ENCODE data around the gene ZCWPW2. TPM values are rescaled to one million over a fixed set of nuclear protein-coding genes. Genes with fewer than 3 reads are reported as not detected.

Gene ZCWPW2
- total and polyA plus RNA-seq, 7 donors = 0.74 to 4.0 (median 2.7) TPM

GRCh38 chr3:28335246-28335645 lies 13.3 kb upstream of the ZCWPW2 start:
- Histone ChIP-seq H3K27ac (no peak overlapping the region), H3K36me3 (ENCODE audit: insufficient read depth in 1 of 2, low read depth in 1 of 2) (peaks cover 0 to 93% of the 10 kb centered on the region in 2 donors), H3K4me1 (no peaks in the 10 kb centered on the region), H3K27me3 (ENCODE audit: insufficient read depth in 3 of 3, low read length in 2 of 3) (no peaks in the 10 kb centered on the region), H3K9me3 (no peaks in the 10 kb centered on the region), H3K4me3 (no peak overlapping the region)
- TF ChIP-seq CTCF (IDR thresholded peaks at IDR 0.05) = no peak
- DNase-seq (no peak), ATAC-seq (no peak)
- WGBS, 3 donors = 68 to 76% (median 70%) methylated on average over 2 of the region's 2 CpGs
- intact Hi-C loops (cut with DNase I) = no loop called here

- H3K36me3 ChIP-seq (ENCODE audit: insufficient read depth in 1 of 2, low read depth in 1 of 2) = peaks cover 0 to 76% of the 10 kb centered on the region in 2 donors
- TF ChIP-seq CTCF (IDR thresholded peaks at IDR 0.05) = no peak
- ATAC-seq (no peak), DNase-seq (no peak)
- no peaks in the 10 kb centered on the region for H3K9me3 ChIP-seq
- H3K4me3 ChIP-seq = no peak overlapping the region
- H3K4me1 ChIP-seq = no peaks in the 10 kb centered on the region
- no peaks in the 10 kb centered on the region for H3K27me3 ChIP-seq (ENCODE audit: insufficient read depth in 3 of 3, low read length in 2 of 3)
- intact Hi-C loops (cut with DNase I) = no loop called here
- H3K27ac ChIP-seq = no peak overlapping the region
Observed at GRCh38 chr3:28337230-28337629, 11.3 kb upstream of the ZCWPW2 start.

- intact Hi-C loops (cut with DNase I) = no loop called here
- peaks cover 39% of the 10 kb centered on the region for H3K4me1 ChIP-seq
- no peaks in the 10 kb centered on the region for H3K9me3 ChIP-seq
- H3K4me3 ChIP-seq = no peak overlapping the region
- H3K27me3 ChIP-seq (ENCODE audit: insufficient read depth in 3 of 3, low read length in 2 of 3) = no peaks in the 10 kb centered on the region
- H3K36me3 ChIP-seq (ENCODE audit: insufficient read depth in 1 of 2, low read depth in 1 of 2) = peaks cover 0 to 23% of the 10 kb centered on the region in 2 donors
- ATAC-seq (no peak), DNase-seq (no peak)
- no peak for TF ChIP-seq CTCF (IDR thresholded peaks at IDR 0.05)
- H3K27ac ChIP-seq = no peak overlapping the region
Observed at GRCh38 chr3:28343144-28343543, 5.4 kb upstream of the ZCWPW2 start.

GRCh38 chr3:28345690-28346089 lies 2.8 kb upstream of the ZCWPW2 start:
- Histone ChIP-seq H3K27ac (no peak overlapping the region), H3K9me3 (no peaks in the 10 kb centered on the region), H3K36me3 (ENCODE audit: insufficient read depth in 1 of 2, low read depth in 1 of 2) (no peaks in the 10 kb centered on the region), H3K4me3 (no peak overlapping the region), H3K27me3 (ENCODE audit: insufficient read depth in 3 of 3, low read length in 2 of 3) (no peaks in the 10 kb centered on the region), H3K4me1 (peaks cover 47% of the 10 kb centered on the region)
- 94 to 100% (median 95%) methylated on average over 1 of the region's 1 CpG for WGBS, 3 donors
- DNase-seq (no peak), ATAC-seq (no peak)
- intact Hi-C loops (cut with DNase I) = no loop called here
- TF ChIP-seq CTCF (IDR thresholded peaks at IDR 0.05) = no peak

Data from psoas muscle (tissue), 8 donors.